Measurements from ENCODE around the gene NCOR2. TPM values are rescaled to one million over a fixed set of nuclear protein-coding genes. Genes with fewer than 3 reads are reported as not detected.

NCOR2 gene
- total RNA-seq, 1 experiment from 2014 or later, result 153 TPM

DNA sequence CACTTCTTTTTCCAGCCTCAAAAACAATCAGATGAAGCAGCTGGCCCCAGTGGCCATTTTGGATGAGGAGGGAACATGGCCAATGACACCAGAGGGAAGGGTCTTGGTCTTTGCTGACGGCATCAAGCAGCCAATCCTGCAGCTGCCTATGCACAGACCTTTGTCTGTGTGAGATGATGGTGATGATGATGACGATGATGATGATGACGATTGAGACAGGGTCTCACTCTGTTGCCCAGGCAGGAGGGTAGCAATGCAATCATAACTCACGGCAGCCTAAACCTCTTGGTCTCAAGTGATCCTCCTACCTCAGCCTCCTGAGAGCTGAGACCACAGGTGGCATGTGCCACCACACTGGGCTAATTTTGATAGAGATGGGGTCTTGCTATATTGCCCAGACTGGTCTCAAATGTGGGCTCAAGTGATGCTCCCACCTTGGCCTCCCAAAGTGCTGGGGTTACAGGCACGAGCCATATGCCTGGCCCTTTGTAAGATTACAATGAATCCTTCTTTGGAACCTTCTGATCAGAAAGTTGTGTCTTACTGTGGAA, 26.5 kb upstream of the NCOR2 start:
- TF ChIP-seq, protein P1, sequence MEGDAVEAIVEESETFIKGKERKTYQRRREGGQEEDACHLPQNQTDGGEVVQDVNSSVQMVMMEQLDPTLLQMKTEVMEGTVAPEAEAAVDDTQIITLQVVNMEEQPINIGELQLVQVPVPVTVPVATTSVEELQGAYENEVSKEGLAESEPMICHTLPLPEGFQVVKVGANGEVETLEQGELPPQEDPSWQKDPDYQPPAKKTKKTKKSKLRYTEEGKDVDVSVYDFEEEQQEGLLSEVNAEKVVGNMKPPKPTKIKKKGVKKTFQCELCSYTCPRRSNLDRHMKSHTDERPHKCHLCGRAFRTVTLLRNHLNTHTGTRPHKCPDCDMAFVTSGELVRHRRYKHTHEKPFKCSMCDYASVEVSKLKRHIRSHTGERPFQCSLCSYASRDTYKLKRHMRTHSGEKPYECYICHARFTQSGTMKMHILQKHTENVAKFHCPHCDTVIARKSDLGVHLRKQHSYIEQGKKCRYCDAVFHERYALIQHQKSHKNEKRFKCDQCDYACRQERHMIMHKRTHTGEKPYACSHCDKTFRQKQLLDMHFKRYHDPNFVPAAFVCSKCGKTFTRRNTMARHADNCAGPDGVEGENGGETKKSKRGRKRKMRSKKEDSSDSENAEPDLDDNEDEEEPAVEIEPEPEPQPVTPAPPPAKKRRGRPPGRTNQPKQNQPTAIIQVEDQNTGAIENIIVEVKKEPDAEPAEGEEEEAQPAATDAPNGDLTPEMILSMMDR (IDR thresholded peaks at IDR 0.05 in 2 of 3, conservative IDR thresholded peaks at IDR 0.05 in 1 of 3; ENCODE audit: borderline replicate concordance in 1 of 3, insufficient read depth in 1 of 3, low read depth in 2 of 3, low read length in 2 of 3), result no peak
- TF ChIP-seq, protein P2, sequence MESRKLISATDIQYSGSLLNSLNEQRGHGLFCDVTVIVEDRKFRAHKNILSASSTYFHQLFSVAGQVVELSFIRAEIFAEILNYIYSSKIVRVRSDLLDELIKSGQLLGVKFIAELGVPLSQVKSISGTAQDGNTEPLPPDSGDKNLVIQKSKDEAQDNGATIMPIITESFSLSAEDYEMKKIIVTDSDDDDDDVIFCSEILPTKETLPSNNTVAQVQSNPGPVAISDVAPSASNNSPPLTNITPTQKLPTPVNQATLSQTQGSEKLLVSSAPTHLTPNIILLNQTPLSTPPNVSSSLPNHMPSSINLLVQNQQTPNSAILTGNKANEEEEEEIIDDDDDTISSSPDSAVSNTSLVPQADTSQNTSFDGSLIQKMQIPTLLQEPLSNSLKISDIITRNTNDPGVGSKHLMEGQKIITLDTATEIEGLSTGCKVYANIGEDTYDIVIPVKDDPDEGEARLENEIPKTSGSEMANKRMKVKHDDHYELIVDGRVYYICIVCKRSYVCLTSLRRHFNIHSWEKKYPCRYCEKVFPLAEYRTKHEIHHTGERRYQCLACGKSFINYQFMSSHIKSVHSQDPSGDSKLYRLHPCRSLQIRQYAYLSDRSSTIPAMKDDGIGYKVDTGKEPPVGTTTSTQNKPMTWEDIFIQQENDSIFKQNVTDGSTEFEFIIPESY (IDR thresholded peaks at IDR 0.05; ENCODE audit: extremely low read depth, insufficient replicate concordance, low read length), result no peak
- no peak for TF ChIP-seq EZH2phosphoT487 (IDR thresholded peaks at IDR 0.05; ENCODE audit: borderline replicate concordance)
- TF ChIP-seq EGR1 (IDR thresholded peaks at IDR 0.05; ENCODE audit: low read depth), result no peak
- no peak for TF ChIP-seq JUND (IDR thresholded peaks at IDR 0.05)
- no peak for TF ChIP-seq SRF (IDR thresholded peaks at IDR 0.05; ENCODE audit: low read depth)
- TF ChIP-seq, protein P3, sequence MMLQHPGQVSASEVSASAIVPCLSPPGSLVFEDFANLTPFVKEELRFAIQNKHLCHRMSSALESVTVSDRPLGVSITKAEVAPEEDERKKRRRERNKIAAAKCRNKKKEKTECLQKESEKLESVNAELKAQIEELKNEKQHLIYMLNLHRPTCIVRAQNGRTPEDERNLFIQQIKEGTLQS (IDR thresholded peaks at IDR 0.05), result no peak
- RAD21 ChIA-PET (ENCODE audit: low non-redundant PET in 1 of 2, low total read pairs in 2 of 2, uncharacterized antibody in 2 of 2, unreplicated experiment in 2 of 2), result no interaction called here

More for the DNA sequence above, 26.5 kb upstream of the NCOR2 start:
- H3K27ac ChIP-seq (ENCODE audit: low read depth, low read length), result no peak overlapping the region
- peaks cover 16 to 29% of the 10 kb centered on the region in 2 experiments for H3K4me1 ChIP-seq (ENCODE audit: control insufficient read depth in 1 of 2, insufficient read depth in 2 of 2, low read length in 2 of 2)
- POLR2A ChIA-PET, result interaction anchor here (1.6 kb wide), 1 partner anchor 9 kb away, joined by 3 read pairs; no protein-coding TSS in a partner anchor
- H3K9me2 ChIP-seq (ENCODE audit: insufficient read depth), result no peaks in the 10 kb centered on the region
- no TSS peak for BruUV-seq (replicated peaks)
- H3K9ac ChIP-seq (ENCODE audit: low read length), result no peak overlapping the region
- H3K4me3 ChIP-seq (replicated peaks in 1 of 2; ENCODE audit: low read depth in 1 of 2, low read length in 2 of 2), result no peak overlapping the region
- H3K79me2 ChIP-seq (ENCODE audit: insufficient read depth, low read length), result no peaks in the 10 kb centered on the region
- H3K4me2 ChIP-seq (ENCODE audit: low read length), result no peak overlapping the region
- H2AFZ ChIP-seq (ENCODE audit: low read depth, low read length, poor library complexity, severe bottlenecking), result no peak overlapping the region
- no peaks in the 10 kb centered on the region for H3K36me3 ChIP-seq (ENCODE audit: control insufficient read depth in 1 of 2, insufficient read depth in 2 of 2, low read length in 2 of 2)
- no peaks in the 10 kb centered on the region for H3K9me3 ChIP-seq (ENCODE audit: control insufficient read depth in 1 of 2, insufficient read depth in 1 of 2, low read depth in 1 of 2, low read length in 2 of 2)
- no peaks in the 10 kb centered on the region for H4K20me1 ChIP-seq (ENCODE audit: insufficient read depth)
- H3K27me3 ChIP-seq (ENCODE audit: insufficient read depth, low read length), result no peaks in the 10 kb centered on the region
- DNase-seq (ENCODE audit: low read depth, low spot score) (no peak), ATAC-seq (no peak)
- CTCF ChIA-PET, result no interaction called here
- intact Hi-C loops (cut with micrococcal nuclease), result no loop called here

Data from HCT116 (cell line).